GM13976 (cell line): ENCODE data around the gene LRRC14B.
"Not testable (repeated sequence)": the region's sequence is repeated elsewhere in the genome, so short reads cannot be mapped to it uniquely, and the experiment has no call there.

Experiments used
- DNase-seq: peaks from one replicate; pipeline ENCODE4 v3.0.0; 2012; ENCODE audit warnings: low spot score
- CTCF ChIP-seq: IDR thresholded peaks from 2 replicates; pipeline ENCODE4 v1.5.1; 2012; ENCODE audit warnings: borderline replicate concordance, mild to moderate bottlenecking; ENCODE audit not compliant: insufficient read depth; ENCODE audit errors: extremely low read depth, missing control alignments, control extremely low read depth
- in situ Hi-C: fragments of 300-500 bp; cut with MboI; formaldehyde crosslinking; loops from one replicate; pipeline ENCODE4 v1.12.0; 2022; ENCODE audit warnings: low sequenced_read_pairs, mixed read lengths, inconsistent platforms; ENCODE audit not compliant: unreplicated experiment

The LRRC14B gene

DNA sequence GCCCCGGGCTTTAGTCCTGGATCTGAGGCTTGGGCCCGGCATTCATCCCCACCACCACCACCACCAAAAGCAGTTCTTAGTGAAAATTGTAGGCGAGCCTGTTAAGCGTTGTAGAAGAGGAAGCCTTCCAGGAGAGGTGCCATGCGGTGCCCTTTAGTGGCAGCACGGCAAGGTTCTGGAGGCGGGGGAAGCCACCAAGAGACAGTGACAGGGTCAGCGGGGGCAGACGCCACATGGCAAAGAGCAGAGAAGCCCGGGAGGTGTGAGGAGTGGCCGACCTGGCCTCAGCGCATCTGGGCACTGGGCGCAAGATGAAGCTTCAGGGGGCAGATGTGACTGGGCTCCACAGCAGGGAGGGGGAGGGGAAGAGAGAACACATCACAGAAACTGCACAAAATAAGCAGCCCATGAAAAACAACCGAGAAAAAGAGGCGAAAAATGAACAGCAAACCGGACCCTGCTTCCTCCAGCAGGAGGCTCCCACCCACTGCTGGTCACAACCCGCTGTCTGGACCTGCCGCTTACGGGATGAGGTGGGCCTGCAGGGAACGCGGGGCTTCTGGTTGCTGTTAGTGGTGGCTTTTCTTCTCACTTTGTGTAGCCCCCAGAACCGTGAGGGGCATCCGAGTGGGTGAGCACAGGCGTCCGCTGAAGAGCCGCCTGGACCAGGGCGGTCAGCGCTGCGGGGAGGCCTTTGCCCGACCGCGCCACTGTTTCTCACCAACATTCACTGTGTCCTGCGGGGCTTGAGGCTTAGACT is 4.3 kb downstream of the LRRC14B start:
- no peak for TF ChIP-seq CTCF
- DNase-seq, result no peak
- in situ Hi-C loops, result no loop called here

- TF ChIP-seq CTCF, result no peak
- in situ Hi-C loops, result no loop called here
- DNase-seq, result no peak
Measured at GRCh38 chr5:196350-196749, 5.1 kb downstream of the LRRC14B start.

DNA sequence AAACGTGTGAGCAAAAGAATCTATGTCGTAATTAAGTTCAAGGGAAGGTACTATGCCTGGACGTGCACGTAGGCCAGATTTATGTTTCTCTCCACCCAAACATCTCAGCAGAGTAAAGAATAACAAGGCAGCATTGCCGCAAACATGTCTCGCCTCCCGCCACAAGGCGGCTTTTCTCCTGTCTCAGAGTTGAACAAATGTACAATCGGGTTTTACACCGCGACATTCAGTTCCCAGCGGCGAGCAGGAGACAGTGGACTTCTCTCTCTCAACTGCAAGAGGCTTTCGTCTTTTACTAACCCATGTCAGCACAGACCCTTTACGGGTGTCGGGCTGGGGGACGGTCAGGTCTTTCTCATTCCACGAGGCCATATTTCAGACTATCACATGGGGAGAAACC is 5.7 kb downstream of the LRRC14B start:
- in situ Hi-C loops, DNase-seq: not testable (repeated sequence)

GRCh38 chr5:197892-198489 is 6.7 kb downstream of the LRRC14B start:
- TF ChIP-seq CTCF, result no peak
- in situ Hi-C loops, result no loop called here
- DNase-seq, result no peak

GRCh38 chr5:198516-199196 is 7.4 kb downstream of the LRRC14B start:
- TF ChIP-seq CTCF, result no peak
- in situ Hi-C loops, result no loop called here
- no peak for DNase-seq

GRCh38 chr5:199197-199949 is 8.1 kb downstream of the LRRC14B start:
- TF ChIP-seq CTCF, result no peak
- in situ Hi-C loops, result no loop called here
- no peak for DNase-seq
